HL-60 (cell line): ENCODE data around the gene COL23A1.

Source experiments
- GABPA ChIP-seq: IDR thresholded peaks from 2 replicates; pipeline ENCODE4 v1.6.1; 2012; ENCODE audit warnings: low read depth
- TF ChIP-seq, protein P1 (sequence below): IDR thresholded peaks from one replicate; pipeline ENCODE4 v1.5.1; 2011; ENCODE audit warnings: low read length, control low read depth, inconsistent platforms; ENCODE audit not compliant: insufficient read depth
- TF ChIP-seq, protein P2 (sequence below): IDR thresholded peaks from 2 replicates; pipeline ENCODE4 v1.6.1; 2012; ENCODE audit warnings: low read depth; ENCODE audit not compliant: insufficient replicate concordance

DNA sequence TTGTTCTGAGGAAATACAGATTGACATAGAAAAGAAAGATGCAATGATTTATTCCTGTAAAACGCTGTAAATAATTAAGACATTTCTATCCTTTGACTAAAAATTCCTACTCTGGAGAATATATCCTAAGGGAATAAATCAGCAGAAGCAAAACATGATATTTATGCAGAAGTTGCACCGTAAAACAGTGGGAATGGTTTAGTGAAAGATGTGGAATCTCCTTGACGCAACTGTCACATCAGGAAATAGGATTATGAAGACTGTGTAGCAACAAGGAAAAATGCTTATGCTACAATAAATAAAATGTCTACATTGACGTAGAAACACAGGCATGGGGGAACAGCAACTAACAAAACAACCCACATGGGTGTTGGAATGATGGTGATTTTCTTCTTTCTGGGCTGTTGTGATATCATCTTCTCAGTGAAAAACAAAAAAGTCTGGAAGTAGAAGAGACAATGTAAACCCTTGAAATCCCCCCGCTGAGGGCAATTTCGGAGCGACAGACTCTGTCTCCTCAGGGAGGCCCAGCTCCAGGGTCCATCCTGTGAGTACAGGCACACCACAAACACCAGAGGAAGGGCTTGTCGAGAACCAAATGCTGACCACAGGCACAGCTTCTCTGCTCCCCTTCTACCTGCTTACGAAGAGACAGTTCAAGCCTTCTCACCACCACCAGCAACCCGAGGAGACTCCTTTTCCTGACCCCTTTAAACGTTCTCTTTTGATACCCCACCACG lies 25.2 kb downstream of the COL23A1 start:
- TF ChIP-seq, protein P1, sequence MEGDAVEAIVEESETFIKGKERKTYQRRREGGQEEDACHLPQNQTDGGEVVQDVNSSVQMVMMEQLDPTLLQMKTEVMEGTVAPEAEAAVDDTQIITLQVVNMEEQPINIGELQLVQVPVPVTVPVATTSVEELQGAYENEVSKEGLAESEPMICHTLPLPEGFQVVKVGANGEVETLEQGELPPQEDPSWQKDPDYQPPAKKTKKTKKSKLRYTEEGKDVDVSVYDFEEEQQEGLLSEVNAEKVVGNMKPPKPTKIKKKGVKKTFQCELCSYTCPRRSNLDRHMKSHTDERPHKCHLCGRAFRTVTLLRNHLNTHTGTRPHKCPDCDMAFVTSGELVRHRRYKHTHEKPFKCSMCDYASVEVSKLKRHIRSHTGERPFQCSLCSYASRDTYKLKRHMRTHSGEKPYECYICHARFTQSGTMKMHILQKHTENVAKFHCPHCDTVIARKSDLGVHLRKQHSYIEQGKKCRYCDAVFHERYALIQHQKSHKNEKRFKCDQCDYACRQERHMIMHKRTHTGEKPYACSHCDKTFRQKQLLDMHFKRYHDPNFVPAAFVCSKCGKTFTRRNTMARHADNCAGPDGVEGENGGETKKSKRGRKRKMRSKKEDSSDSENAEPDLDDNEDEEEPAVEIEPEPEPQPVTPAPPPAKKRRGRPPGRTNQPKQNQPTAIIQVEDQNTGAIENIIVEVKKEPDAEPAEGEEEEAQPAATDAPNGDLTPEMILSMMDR = no peak
- TF ChIP-seq, protein P2, sequence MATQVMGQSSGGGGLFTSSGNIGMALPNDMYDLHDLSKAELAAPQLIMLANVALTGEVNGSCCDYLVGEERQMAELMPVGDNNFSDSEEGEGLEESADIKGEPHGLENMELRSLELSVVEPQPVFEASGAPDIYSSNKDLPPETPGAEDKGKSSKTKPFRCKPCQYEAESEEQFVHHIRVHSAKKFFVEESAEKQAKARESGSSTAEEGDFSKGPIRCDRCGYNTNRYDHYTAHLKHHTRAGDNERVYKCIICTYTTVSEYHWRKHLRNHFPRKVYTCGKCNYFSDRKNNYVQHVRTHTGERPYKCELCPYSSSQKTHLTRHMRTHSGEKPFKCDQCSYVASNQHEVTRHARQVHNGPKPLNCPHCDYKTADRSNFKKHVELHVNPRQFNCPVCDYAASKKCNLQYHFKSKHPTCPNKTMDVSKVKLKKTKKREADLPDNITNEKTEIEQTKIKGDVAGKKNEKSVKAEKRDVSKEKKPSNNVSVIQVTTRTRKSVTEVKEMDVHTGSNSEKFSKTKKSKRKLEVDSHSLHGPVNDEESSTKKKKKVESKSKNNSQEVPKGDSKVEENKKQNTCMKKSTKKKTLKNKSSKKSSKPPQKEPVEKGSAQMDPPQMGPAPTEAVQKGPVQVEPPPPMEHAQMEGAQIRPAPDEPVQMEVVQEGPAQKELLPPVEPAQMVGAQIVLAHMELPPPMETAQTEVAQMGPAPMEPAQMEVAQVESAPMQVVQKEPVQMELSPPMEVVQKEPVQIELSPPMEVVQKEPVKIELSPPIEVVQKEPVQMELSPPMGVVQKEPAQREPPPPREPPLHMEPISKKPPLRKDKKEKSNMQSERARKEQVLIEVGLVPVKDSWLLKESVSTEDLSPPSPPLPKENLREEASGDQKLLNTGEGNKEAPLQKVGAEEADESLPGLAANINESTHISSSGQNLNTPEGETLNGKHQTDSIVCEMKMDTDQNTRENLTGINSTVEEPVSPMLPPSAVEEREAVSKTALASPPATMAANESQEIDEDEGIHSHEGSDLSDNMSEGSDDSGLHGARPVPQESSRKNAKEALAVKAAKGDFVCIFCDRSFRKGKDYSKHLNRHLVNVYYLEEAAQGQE = no peak
- TF ChIP-seq GABPA = no peak
